ENCODE measurements around the gene RNF144A.

- TF ChIP-seq YY1 (IDR thresholded peaks at IDR 0.05; ENCODE audit: insufficient read depth, insufficient read length), result no peak
- TF ChIP-seq SUZ12 (IDR thresholded peaks at IDR 0.05; ENCODE audit: extremely low read depth, insufficient read depth, insufficient read length), result no peak
These were observed 11.5 kb upstream of the RNF144A start for GRCh38 chr2:6905668-6906067.

Data from NT2/D1 (cell line).